BLaER1 (cell line): ENCODE data around the gene UNC13A.
A peak's percentile ranks its signal among the peaks of the same experiment; 100 is the strongest.

Experiments
- H3K27ac ChIP-seq: shearing (Covaris generic); formaldehyde crosslinking; 2 replicates; pipeline ENCODE4 v1.8.1; 2022
- H3K27me3 ChIP-seq: shearing (Covaris generic); formaldehyde crosslinking; 2 replicates; pipeline ENCODE4 v1.8.1; 2022
- H3K36me3 ChIP-seq: shearing (Covaris generic); formaldehyde crosslinking; 2 replicates; pipeline ENCODE4 v1.8.1; 2022
- H3K4me1 ChIP-seq: shearing (Covaris generic); formaldehyde crosslinking; 2 replicates; pipeline ENCODE4 v1.8.1; 2022
- H3K4me2 ChIP-seq: shearing (Covaris generic); formaldehyde crosslinking; 2 replicates; pipeline ENCODE4 v1.8.1; 2022
- H3K4me3 ChIP-seq: shearing (Covaris generic); formaldehyde crosslinking; 2 replicates; pipeline ENCODE4 v1.8.1; 2022
- H3K9ac ChIP-seq: shearing (Covaris generic); formaldehyde crosslinking; 2 replicates; pipeline ENCODE4 v1.8.1; 2022
- H3K9me3 ChIP-seq: shearing (Covaris generic); formaldehyde crosslinking; 2 replicates; pipeline ENCODE4 v1.8.1; 2022
- H4K20me1 ChIP-seq: shearing (Covaris generic); formaldehyde crosslinking; 2 replicates; pipeline ENCODE4 v1.8.1; 2022
- Cebpa-rat ChIP-seq: shearing (Covaris generic); IDR thresholded peaks from 2 replicates; pipeline ENCODE4 v1.8.1; 2022

The UNC13A gene

DNA sequence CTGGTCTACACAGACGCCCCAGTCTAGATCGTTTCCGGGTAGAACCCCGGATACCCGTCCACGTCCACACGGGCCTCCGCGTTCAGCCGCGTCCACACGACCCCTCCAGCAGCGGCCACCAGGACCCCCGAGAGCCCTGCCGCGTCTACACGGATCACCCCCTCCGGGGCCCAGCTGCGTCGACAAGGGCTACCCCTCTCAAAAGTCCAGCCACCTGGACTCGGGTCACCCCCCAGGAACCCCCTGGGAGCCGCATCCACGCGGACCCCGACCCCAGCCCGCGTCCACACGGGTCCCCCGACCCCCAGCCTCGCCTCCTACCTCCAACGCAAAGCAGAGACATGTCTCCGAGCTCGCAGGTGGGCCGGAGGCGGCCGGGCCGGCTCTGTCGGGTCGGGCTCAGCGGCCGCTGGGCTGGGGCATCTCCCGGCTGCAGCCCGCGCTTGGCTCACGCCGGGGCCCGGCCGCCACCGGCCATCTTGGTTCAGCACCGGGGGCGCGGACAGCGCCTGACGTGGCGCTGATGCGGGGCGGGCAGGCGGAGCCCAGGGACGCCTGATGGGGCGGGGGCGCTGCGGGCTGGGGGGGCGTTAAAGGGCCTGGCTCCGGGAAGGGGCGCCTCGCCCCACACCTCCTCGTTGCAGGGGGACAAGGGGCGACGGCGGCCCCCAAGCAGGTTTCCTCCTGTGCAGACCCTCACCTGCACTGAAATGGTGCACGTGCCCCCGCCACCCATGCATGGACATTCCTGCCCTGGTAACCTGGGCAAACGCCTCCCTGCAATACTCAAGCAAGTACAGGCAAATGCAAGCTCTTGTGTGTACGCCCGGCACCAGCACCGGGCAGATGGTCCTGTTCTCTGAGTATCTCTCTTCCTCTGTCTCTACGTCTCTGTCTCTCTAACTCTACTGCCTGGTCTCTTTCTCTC lies at the start of gene UNC13A:
Gene UNC13A (minus strand): TSS at position 498 of the 928 bp plus-strand sequence. CDS start 155 bp downstream, at position 343.
- Histone ChIP-seq H4K20me1 (peaks cover 13% of the 10 kb centered on the region; the same call in 1 of the 2 replicates), H3K9me3 (no peaks in the 10 kb centered on the region), H3K4me1 (peaks cover 4% of the 10 kb centered on the region; the same call in 1 of the 2 replicates), H3K27ac (no peak within 1 kb of the TSS), H3K9ac (no peak within 1 kb of the TSS), H3K27me3 (peaks cover 78% of the 10 kb centered on the region), H3K36me3 (no peaks in the 10 kb centered on the region), H3K4me3 (no peak within 1 kb of the TSS), H3K4me2 (no peak within 1 kb of the TSS)
- TF ChIP-seq Cebpa-rat, result no peak

DNA sequence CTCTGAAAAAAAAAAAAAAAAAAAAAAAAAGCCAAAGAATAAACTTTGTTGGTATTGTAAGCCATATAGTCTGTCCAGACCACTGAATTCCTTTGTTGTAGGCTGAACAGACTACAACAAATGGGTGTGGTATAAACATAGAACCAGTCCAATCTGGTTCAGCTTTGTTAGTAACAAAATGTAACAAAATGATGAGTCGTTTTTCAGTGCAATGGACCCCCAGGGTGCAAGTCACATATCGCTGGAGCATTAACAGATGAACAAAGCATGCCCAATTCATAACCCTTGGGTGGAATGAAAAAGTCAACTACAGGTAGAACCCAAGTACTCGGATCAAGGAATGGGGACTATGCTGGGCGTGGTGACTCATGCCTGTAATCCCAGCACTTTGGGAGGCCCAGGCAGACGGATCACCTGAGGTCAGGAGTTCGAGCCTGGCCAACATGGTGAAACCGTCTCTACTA lies 49.6 kb upstream of the UNC13A start:
- peaks cover 20% of the 10 kb centered on the region for H3K9me3 ChIP-seq
- H3K27me3 ChIP-seq, result no peaks in the 10 kb centered on the region
- H3K4me2 ChIP-seq, result peak overlapping the region; percentile 85; the same call in 1 of the 2 replicates
- H3K27ac ChIP-seq, result peak overlapping the region; percentile 26; the same call in 1 of the 2 replicates
- no peak for TF ChIP-seq Cebpa-rat
- no peak overlapping the region for H3K9ac ChIP-seq
- H3K36me3 ChIP-seq, result peaks cover 70% of the 10 kb centered on the region
- H3K4me1 ChIP-seq, result peaks cover 35% of the 10 kb centered on the region
- peaks cover 30% of the 10 kb centered on the region for H4K20me1 ChIP-seq
- H3K4me3 ChIP-seq, result no peak overlapping the region

DNA sequence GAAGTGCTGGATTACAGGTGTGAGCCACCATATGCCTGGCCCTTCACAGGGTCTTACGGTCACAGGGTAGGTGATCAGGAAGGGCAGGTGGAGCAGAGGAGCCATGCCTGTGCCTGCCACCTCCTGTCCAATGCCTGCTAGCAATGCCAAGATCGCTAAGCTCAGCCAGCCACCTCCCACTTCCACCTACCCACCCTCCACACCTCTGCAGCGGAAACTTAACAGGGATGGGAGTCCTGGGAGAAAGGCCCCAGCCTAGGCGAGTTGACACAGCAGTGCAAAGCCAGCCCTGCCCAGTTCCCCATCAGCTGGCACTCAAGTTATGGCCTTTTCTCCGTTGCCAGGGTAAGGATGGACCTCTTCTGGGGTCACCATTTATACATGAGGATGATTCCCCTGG lies 47.3 kb upstream of the UNC13A start:
- Histone ChIP-seq H3K4me1 (peaks cover 35% of the 10 kb centered on the region), H3K9me3 (peaks cover 2% of the 10 kb centered on the region; the same call in 1 of the 2 replicates), H4K20me1 (peaks cover 53% of the 10 kb centered on the region), H3K4me3 (no peak overlapping the region), H3K9ac (no peak overlapping the region), H3K27me3 (no peaks in the 10 kb centered on the region), H3K36me3 (peaks cover 77% of the 10 kb centered on the region), H3K27ac (no peak overlapping the region), H3K4me2 (no peak overlapping the region)
- no peak for TF ChIP-seq Cebpa-rat

GRCh38 chr19:17734146-17734545 lies 46.0 kb upstream of the UNC13A start:
- H3K4me1 ChIP-seq, result peaks cover 33% of the 10 kb centered on the region
- no peaks in the 10 kb centered on the region for H3K27me3 ChIP-seq
- H3K4me3 ChIP-seq, result no peak overlapping the region
- H4K20me1 ChIP-seq, result peaks cover 66% of the 10 kb centered on the region
- peaks cover 2% of the 10 kb centered on the region; the same call in 1 of the 2 replicates for H3K9me3 ChIP-seq
- no peak overlapping the region for H3K4me2 ChIP-seq
- peaks cover 90% of the 10 kb centered on the region for H3K36me3 ChIP-seq
- no peak overlapping the region for H3K9ac ChIP-seq
- no peak for TF ChIP-seq Cebpa-rat
- no peak overlapping the region for H3K27ac ChIP-seq

GRCh38 chr19:17733127-17733526 lies 45.0 kb upstream of the UNC13A start:
- no peak overlapping the region for H3K27ac ChIP-seq
- H3K4me3 ChIP-seq, result no peak overlapping the region
- peaks cover 76% of the 10 kb centered on the region for H4K20me1 ChIP-seq
- peaks cover 26% of the 10 kb centered on the region for H3K4me1 ChIP-seq
- H3K27me3 ChIP-seq, result no peaks in the 10 kb centered on the region
- peaks cover 98% of the 10 kb centered on the region for H3K36me3 ChIP-seq
- no peak overlapping the region for H3K9ac ChIP-seq
- peaks cover 2% of the 10 kb centered on the region; the same call in 1 of the 2 replicates for H3K9me3 ChIP-seq
- no peak for TF ChIP-seq Cebpa-rat
- H3K4me2 ChIP-seq, result no peak overlapping the region

DNA sequence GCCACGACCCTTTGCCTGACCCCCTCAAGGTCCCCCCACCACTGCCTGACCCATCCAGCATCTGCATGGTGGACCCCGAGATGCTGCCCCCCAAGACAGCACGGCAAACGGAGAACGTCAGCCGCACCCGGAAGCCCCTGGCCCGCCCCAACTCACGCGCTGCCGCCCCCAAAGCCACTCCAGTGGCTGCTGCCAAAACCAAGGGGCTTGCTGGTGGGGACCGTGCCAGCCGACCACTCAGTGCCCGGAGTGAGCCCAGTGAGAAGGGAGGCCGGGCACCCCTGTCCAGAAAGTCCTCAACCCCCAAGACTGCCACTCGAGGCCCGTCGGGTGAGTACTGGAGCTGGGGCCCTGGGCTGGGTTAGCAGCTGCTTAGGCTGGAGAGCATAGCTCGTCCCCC lies 39.7 kb upstream of the UNC13A start:
- peaks cover 2% of the 10 kb centered on the region; the same call in 1 of the 2 replicates for H3K9me3 ChIP-seq
- H3K36me3 ChIP-seq, result peaks cover 100% of the 10 kb centered on the region
- peaks cover 100% of the 10 kb centered on the region for H4K20me1 ChIP-seq
- no peak overlapping the region for H3K4me2 ChIP-seq
- TF ChIP-seq Cebpa-rat, result no peak
- no peak overlapping the region for H3K27ac ChIP-seq
- no peak overlapping the region for H3K9ac ChIP-seq
- no peaks in the 10 kb centered on the region for H3K27me3 ChIP-seq
- peaks cover 28% of the 10 kb centered on the region for H3K4me1 ChIP-seq
- H3K4me3 ChIP-seq, result no peak overlapping the region

DNA sequence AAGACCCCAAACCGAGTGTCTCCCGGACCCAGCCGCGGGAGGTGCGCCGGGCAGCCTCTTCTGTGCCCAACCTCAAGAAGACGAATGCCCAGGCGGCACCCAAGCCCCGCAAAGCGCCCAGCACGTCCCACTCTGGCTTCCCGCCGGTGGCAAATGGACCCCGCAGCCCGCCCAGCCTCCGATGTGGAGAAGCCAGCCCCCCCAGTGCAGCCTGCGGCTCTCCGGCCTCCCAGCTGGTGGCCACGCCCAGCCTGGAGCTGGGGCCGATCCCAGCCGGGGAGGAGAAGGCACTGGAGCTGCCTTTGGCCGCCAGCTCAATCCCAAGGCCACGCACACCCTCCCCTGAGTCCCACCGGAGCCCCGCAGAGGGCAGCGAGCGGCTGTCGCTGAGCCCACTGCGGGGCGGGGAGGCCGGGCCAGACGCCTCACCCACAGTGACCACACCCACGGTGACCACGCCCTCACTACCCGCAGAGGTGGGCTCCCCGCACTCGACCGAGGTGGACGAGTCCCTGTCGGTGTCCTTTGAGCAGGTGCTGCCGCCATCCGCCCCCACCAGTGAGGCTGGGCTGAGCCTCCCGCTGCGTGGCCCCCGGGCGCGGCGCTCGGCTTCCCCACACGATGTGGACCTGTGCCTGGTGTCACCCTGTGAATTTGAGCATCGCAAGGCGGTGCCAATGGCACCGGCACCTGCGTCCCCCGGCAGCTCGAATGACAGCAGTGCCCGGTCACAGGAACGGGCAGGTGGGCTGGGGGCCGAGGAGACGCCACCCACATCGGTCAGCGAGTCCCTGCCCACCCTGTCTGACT lies 39.0 kb upstream of the UNC13A start:
- Histone ChIP-seq H3K36me3 (peaks cover 95% of the 10 kb centered on the region), H3K9me3 (peaks cover 2% of the 10 kb centered on the region; the same call in 1 of the 2 replicates), H3K4me1 (peaks cover 34% of the 10 kb centered on the region), H3K4me3 (no peak overlapping the region), H3K27me3 (no peaks in the 10 kb centered on the region), H4K20me1 (peaks cover 99% of the 10 kb centered on the region), H3K4me2 (no peak overlapping the region), H3K9ac (no peak overlapping the region), H3K27ac (no peak overlapping the region)
- TF ChIP-seq Cebpa-rat, result no peak

GRCh38 chr19:17726136-17726741 lies 38.1 kb upstream of the UNC13A start:
- Histone ChIP-seq H3K4me1 (peaks cover 43% of the 10 kb centered on the region), H3K9ac (no peak overlapping the region), H3K4me3 (no peak overlapping the region), H3K27me3 (no peaks in the 10 kb centered on the region), H3K4me2 (no peak overlapping the region), H3K27ac (no peak overlapping the region), H4K20me1 (peaks cover 99% of the 10 kb centered on the region), H3K36me3 (peaks cover 86% of the 10 kb centered on the region), H3K9me3 (peaks cover 2% of the 10 kb centered on the region; the same call in 1 of the 2 replicates)
- no peak for TF ChIP-seq Cebpa-rat

DNA sequence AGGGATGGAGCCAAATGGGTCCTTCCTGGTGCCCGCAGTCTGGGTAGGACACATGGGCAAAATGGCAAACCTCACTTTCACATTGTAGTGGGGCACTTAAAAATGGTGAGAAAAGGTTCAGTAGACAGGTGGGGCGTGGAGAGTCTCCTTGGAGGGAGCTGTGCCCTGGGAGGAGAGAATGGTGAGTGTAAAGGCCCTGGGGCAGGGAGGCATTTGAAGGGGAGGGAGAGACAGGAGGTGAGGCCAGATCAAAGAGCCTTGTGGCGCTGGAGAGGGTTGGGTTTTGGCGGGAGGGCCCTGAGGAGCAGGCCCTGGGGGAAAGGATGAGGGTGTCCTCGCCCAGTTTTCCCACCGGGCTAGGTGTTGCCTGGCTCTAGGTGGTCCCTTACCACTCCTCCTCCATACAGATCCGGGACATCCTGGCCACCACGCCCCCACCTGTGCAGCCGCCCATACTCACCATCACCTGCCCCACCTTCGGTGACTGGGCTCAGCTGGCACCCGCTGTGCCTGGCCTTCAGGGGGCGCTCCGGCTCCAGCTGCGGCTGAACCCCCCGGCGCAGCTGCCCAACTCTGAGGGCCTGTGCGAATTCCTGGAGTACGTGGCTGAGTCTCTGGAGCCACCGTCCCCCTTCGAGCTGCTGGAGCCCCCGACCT lies 37.4 kb upstream of the UNC13A start:
- no peak for TF ChIP-seq Cebpa-rat
- H3K27me3 ChIP-seq, result no peaks in the 10 kb centered on the region
- no peaks in the 10 kb centered on the region for H3K9me3 ChIP-seq
- peaks cover 50% of the 10 kb centered on the region for H3K4me1 ChIP-seq
- H3K36me3 ChIP-seq, result peaks cover 79% of the 10 kb centered on the region
- H3K27ac ChIP-seq, result no peak overlapping the region
- peaks cover 99% of the 10 kb centered on the region for H4K20me1 ChIP-seq
- H3K4me2 ChIP-seq, result no peak overlapping the region
- no peak overlapping the region for H3K9ac ChIP-seq
- H3K4me3 ChIP-seq, result no peak overlapping the region
